Measurements from ENCODE around the gene COA8.
A peak's percentile ranks its signal among the peaks of the same experiment; 100 is the strongest.

COA8 gene

GRCh38 chr14:103537175-103537990 is 25.4 kb upstream of the COA8 start:
- no peak for DNase-seq (ENCODE audit: low spot score)

- DNase-seq (ENCODE audit: low spot score) = no peak
Observed at GRCh38 chr14:103538291-103539055, 24.3 kb upstream of the COA8 start.

- DNase-seq (ENCODE audit: low spot score) = no peak
Observed at GRCh38 chr14:103539056-103539825, 23.5 kb upstream of the COA8 start.

GRCh38 chr14:103540821-103541708 is 21.7 kb upstream of the COA8 start:
- DNase-seq (ENCODE audit: low spot score) = no peak

- DNase-seq (ENCODE audit: low spot score) = no peak
Observed at GRCh38 chr14:103541709-103542604, 20.8 kb upstream of the COA8 start.

GRCh38 chr14:103542605-103543088 is 20.1 kb upstream of the COA8 start:
- DNase-seq (ENCODE audit: low spot score) = no peak

- no peak for DNase-seq (ENCODE audit: low spot score)
Observed at GRCh38 chr14:103543140-103543539, 19.6 kb upstream of the COA8 start.

GRCh38 chr14:103543721-103544387 is 18.9 kb upstream of the COA8 start:
- DNase-seq (ENCODE audit: low spot score) = no peak

GRCh38 chr14:103544388-103545218 is 18.2 kb upstream of the COA8 start:
- no peak for DNase-seq (ENCODE audit: low spot score)

- DNase-seq (ENCODE audit: low spot score) = no peak
Observed at GRCh38 chr14:103545219-103545914, 17.4 kb upstream of the COA8 start.

- no peak for DNase-seq (ENCODE audit: low spot score)
Observed at GRCh38 chr14:103545915-103546651, 16.7 kb upstream of the COA8 start.

- peak; percentile 85 for DNase-seq (ENCODE audit: low spot score)
Observed at GRCh38 chr14:103546652-103547454, 15.9 kb upstream of the COA8 start.

- no peak for DNase-seq (ENCODE audit: low spot score)
Observed at GRCh38 chr14:103547455-103547940, 15.3 kb upstream of the COA8 start.

GRCh38 chr14:103547941-103548462 is 14.8 kb upstream of the COA8 start:
- DNase-seq (ENCODE audit: low spot score) = no peak

GRCh38 chr14:103548463-103549351 is 14.1 kb upstream of the COA8 start:
- no peak for DNase-seq (ENCODE audit: low spot score)
